Measurements from ENCODE around the gene ALCAM. TPM values are rescaled to one million over a fixed set of nuclear protein-coding genes. Genes with fewer than 3 reads are reported as not detected.

ALCAM gene
- total RNA-seq, 1 experiment from 2014 or later: 98.4 TPM

DNA sequence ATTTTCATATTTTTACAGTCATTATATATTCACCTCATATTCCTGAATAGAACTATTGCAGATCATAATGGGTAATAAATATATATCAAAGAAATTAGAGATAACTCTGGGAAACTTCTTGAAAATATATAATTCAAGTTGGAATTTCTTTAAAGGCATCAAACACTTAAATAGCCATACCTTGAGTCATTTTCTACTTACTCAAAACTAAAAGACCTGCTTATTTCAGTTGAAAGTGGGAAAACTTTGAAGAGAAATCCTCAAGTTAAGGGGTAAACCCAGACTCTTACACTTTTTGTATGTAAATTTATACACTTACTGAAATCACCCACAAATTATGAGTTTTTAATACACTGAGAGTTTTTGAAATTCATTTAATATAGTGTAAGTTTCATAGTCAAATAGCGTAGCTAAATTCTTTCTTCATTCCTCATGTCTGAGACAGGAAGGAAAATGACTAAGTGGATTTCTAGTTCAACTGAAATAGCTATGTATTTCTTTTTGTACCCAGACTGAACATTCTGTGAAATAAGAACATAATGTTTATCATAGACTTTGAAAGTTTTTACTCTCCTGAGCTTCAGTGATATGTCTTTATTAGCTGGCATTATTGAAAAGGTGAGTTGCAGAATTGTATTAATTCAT, 4.6 kb upstream of the ALCAM start:
- H3K27ac Mint-ChIP-seq (ENCODE audit: low read depth, unreplicated experiment): peak overlapping the region; percentile 79
- no peak overlapping the region for H3K4me3 Mint-ChIP-seq (ENCODE audit: unreplicated experiment)
- no TSS peak for BruUV-seq (replicated peaks)
- no peaks in the 10 kb centered on the region for H3K9me3 Mint-ChIP-seq (ENCODE audit: unreplicated experiment)
- peaks cover 35% of the 10 kb centered on the region for H3K4me1 Mint-ChIP-seq (ENCODE audit: insufficient read depth, unreplicated experiment)
- no peak for DNase-seq (ENCODE audit: unreplicated experiment)
- POLR2A ChIA-PET: no interaction called here
- intact Hi-C loops (cut with micrococcal nuclease): loop anchor here (10.0 kb wide), 3 partner anchors 277 to 447 kb away; no protein-coding TSS in a partner anchor
- peaks cover 6% of the 10 kb centered on the region for H3K36me3 Mint-ChIP-seq (ENCODE audit: insufficient read depth, unreplicated experiment)
- H3K27me3 Mint-ChIP-seq (ENCODE audit: insufficient read depth, unreplicated experiment): no peaks in the 10 kb centered on the region
- TF ChIP-seq, protein P1, sequence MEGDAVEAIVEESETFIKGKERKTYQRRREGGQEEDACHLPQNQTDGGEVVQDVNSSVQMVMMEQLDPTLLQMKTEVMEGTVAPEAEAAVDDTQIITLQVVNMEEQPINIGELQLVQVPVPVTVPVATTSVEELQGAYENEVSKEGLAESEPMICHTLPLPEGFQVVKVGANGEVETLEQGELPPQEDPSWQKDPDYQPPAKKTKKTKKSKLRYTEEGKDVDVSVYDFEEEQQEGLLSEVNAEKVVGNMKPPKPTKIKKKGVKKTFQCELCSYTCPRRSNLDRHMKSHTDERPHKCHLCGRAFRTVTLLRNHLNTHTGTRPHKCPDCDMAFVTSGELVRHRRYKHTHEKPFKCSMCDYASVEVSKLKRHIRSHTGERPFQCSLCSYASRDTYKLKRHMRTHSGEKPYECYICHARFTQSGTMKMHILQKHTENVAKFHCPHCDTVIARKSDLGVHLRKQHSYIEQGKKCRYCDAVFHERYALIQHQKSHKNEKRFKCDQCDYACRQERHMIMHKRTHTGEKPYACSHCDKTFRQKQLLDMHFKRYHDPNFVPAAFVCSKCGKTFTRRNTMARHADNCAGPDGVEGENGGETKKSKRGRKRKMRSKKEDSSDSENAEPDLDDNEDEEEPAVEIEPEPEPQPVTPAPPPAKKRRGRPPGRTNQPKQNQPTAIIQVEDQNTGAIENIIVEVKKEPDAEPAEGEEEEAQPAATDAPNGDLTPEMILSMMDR (IDR thresholded peaks at IDR 0.05; ENCODE audit: unreplicated experiment): no peak
- CTCF ChIA-PET: interaction anchor here (0.6 to 1.4 kb wide), 2 partner anchors 29 to 765 kb away, joined by 3 to 5 read pairs; no protein-coding TSS in a partner anchor

DNA sequence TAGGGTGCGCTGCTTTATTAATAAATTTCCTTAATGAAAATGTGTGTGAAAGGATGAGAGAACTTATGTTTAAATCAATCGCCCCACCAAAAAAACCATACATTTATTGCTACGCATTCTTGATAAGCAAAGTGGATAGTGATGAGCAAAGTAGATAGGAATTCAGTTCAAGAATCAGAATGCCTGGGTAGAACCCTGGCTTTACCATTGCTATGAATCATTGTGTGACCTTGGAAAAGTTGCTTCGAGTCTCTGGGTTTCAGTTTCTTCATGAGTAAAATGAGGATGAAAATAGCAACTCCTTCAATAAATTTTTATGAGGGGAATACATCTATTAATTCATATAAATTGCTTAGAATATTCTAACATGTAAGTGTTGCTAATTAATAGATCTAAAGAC, 2.6 kb upstream of the ALCAM start:
- DNase-seq (ENCODE audit: unreplicated experiment): peak; percentile 46
- peaks cover 29% of the 10 kb centered on the region for H3K4me1 Mint-ChIP-seq (ENCODE audit: insufficient read depth, unreplicated experiment)
- peaks cover 12% of the 10 kb centered on the region for H3K36me3 Mint-ChIP-seq (ENCODE audit: insufficient read depth, unreplicated experiment)
- CTCF ChIA-PET: interaction anchor here (0.6 to 6.6 kb wide), 5 partner anchors 14 to 1193 kb away, joined by 3 to 68 read pairs (median 3); no protein-coding TSS in a partner anchor
- TF ChIP-seq, protein P1 (IDR thresholded peaks at IDR 0.05; ENCODE audit: unreplicated experiment): no peak
- no TSS peak for BruUV-seq (replicated peaks)
- no peaks in the 10 kb centered on the region for H3K9me3 Mint-ChIP-seq (ENCODE audit: unreplicated experiment)
- peak overlapping the region; percentile 98 for H3K27ac Mint-ChIP-seq (ENCODE audit: low read depth, unreplicated experiment)
- intact Hi-C loops (cut with micrococcal nuclease): loop anchor here (10.0 kb wide), 3 partner anchors 279 to 449 kb away; no protein-coding TSS in a partner anchor
- POLR2A ChIA-PET: no interaction called here
- no peaks in the 10 kb centered on the region for H3K27me3 Mint-ChIP-seq (ENCODE audit: insufficient read depth, unreplicated experiment)
- H3K4me3 Mint-ChIP-seq (ENCODE audit: unreplicated experiment): peak overlapping the region; percentile 100

DNA sequence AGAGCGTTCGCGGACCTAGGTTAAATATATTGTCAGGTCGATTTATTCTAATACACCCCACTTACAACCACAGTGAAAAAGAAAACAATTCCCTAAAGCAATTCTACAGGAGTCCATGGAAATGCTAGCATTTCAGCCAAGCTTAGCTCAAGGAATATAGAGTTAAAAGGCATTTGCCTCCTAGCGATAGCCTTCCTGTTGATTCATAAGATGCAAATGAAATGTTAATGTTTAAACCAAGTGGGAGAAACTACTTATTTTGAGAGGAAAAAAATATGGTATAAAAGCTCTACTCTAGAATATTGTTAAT, 1.7 kb upstream of the ALCAM start:
- TF ChIP-seq, protein P1 (IDR thresholded peaks at IDR 0.05; ENCODE audit: unreplicated experiment): no peak
- Mint-ChIP-seq H3K27ac (ENCODE audit: low read depth, unreplicated experiment) (peak overlapping the region; percentile 98), H3K4me3 (ENCODE audit: unreplicated experiment) (peak overlapping the region; percentile 100), H3K36me3 (ENCODE audit: insufficient read depth, unreplicated experiment) (peaks cover 17% of the 10 kb centered on the region), H3K27me3 (ENCODE audit: insufficient read depth, unreplicated experiment) (no peaks in the 10 kb centered on the region), H3K9me3 (ENCODE audit: unreplicated experiment) (no peaks in the 10 kb centered on the region), H3K4me1 (ENCODE audit: insufficient read depth, unreplicated experiment) (peaks cover 25% of the 10 kb centered on the region)
- intact Hi-C loops (cut with micrococcal nuclease): loop anchor here (5.0 to 10.0 kb wide), 8 partner anchors 243 to 1752 kb away; no protein-coding TSS in a partner anchor
- ChIA-PET CTCF (interaction anchor here (0.6 to 6.6 kb wide), 18 partner anchors 9 to 1760 kb away, joined by 3 to 70 read pairs (median 4); no protein-coding TSS in a partner anchor), POLR2A (interaction anchor here (0.6 to 5.8 kb wide), 14 partner anchors 21 to 769 kb away, joined by 3 to 40 read pairs (median 4); no protein-coding TSS in a partner anchor)
- DNase-seq (ENCODE audit: unreplicated experiment): no peak
- no TSS peak for BruUV-seq (replicated peaks)

Measured in MCF 10A (cell line).